Ecto neural progenitor cell (in vitro differentiated cells): ENCODE measurements around the gene RASGEF1C.
"Not testable (repeated sequence)": the region's sequence is repeated elsewhere in the genome, so short reads cannot be mapped to it uniquely, and the experiment has no call there.

Source experiments
- DNase-seq: peaks from one replicate; pipeline ENCODE4 v3.0.0-alpha.2; 2018; ENCODE audit warnings: low spot score

RASGEF1C gene

DNA sequence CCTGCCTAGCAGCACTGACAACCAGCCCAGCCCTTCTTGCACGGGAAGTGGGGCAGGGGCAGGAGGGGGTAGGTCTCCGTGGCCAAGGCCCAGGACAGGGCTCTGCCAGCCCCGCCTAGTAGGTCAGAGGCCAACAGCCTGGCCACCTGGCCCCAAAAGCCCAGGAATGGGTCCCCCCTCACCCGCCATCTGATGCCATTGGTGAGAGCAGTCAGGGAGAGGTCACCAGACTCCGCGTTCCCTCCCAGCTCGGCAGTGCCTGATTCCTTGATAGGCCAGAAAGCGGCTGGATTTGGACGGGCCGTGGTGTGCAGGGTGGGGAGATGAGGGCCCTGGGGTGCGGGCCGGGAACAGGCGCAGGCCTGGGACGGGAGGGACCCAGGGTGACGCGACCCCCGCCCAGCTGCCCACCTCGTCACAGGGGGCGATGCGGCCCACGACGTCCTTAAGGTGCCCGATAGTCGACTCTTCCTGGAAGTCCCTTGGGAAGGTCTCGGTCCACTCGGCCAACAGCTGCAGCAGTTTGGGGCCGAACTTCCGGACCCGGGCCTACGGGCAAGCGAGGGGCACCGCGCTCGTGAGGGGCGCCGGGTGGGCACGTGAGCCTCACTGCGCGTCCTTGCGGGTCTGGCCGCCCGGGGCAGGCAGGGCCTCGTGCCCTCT lies 72.9 kb downstream of the RASGEF1C start:
- peak; percentile 42 for DNase-seq

DNA sequence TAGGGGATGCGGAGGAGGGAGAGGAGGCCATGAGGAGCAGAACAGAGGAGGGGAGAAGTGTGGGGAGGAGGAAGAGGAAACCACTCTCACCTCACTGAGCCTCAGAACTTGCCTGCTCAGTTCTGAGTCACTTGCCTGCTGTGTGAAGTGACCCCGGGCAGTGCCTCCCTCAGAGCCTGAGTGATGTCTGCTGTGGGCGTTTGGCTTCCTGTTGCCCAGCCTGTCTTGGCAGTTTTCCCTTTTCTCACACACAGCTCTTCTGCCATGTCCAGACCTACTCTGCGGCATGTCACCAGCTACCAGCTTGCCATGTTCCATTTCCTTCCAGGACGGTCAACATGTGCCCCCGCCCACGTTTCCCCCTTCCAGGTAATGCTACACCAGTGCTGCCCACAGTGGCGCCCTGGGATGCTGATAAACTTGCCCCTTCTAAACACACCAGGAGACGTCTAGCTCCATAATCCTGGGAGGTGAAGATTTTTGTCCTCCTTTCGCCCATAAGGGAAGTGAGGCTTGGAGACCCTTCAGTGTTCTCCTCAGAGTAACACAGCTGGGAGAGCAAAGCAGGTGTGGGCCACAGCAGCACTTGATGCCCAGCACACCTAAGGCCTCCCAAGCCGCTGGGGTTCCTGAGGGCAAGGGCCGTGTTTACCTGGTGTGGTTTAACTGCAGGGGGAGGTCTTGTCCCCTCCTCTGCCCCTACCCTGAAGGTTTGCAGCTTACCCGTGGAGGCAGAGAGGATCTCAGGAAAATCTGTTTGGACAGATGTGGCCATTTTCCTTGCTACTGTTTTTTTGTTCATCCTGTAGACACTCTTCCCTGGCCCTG lies 73.7 kb downstream of the RASGEF1C start:
- no peak for DNase-seq

DNA sequence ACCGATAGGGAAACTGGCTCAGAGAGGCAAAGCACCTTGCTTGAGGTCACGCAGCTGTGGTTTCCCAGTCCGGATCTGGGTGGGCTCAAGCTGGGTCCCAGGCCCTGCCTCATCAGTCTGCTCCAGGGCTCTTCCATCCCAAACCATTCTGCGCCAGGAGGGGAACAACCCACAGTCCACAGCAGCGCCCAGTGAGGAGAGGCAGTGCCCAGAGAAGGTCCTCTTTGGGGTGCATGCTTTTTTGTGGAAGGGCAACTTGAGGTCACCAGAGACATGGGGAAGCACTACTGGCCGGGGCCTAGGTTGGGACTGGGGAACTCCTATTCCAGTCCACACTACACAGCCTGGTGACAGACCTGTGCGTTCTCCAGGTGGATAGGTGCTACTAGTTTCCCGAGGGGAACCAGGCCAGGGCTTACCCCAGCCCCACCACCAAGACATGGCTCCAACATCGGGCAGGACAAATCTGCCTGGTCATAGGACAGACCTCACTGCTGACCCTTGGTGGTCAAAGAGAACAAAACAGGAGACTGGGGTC lies 75.0 kb downstream of the RASGEF1C start:
- DNase-seq = no peak

DNA sequence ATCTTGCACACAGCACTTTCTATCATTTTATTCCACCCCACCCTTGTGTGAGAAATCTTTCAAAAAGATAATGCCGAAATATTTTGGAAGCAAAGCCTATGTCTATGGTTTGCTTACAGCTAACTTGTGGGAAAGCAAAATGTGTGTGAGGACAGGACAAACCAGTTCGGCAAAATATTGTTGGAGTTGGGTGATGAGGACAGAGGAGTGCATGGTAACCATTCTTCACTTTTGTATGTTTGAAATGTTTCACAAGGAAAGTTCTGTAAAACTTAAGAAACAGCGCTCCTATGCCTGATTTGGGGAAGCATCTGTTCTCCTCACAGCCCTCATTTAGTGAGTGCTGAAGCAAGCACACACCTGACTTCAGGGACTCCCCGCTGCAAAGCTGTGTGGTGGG lies 75.5 kb downstream of the RASGEF1C start:
- no peak for DNase-seq

DNA sequence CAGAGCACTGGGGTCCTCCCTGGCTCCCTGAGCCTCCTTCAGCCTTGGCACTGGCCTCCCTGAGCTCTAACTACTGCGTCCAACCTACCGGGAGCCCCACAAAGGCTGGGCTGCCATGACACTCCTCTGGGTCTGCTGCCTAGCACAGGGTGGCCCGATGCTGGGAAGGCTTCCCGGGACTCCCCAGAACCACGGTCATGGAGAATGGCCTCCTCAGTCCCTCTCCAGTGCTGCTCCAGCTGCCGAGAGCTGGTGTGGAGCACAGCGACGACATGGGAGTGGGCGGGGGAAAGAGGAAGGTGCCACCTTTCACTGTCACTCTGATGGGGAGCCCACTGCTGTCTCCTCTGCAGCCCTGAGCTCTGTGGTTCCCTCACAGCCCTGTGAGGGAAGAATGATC lies 76.0 kb downstream of the RASGEF1C start:
- no peak for DNase-seq

DNA sequence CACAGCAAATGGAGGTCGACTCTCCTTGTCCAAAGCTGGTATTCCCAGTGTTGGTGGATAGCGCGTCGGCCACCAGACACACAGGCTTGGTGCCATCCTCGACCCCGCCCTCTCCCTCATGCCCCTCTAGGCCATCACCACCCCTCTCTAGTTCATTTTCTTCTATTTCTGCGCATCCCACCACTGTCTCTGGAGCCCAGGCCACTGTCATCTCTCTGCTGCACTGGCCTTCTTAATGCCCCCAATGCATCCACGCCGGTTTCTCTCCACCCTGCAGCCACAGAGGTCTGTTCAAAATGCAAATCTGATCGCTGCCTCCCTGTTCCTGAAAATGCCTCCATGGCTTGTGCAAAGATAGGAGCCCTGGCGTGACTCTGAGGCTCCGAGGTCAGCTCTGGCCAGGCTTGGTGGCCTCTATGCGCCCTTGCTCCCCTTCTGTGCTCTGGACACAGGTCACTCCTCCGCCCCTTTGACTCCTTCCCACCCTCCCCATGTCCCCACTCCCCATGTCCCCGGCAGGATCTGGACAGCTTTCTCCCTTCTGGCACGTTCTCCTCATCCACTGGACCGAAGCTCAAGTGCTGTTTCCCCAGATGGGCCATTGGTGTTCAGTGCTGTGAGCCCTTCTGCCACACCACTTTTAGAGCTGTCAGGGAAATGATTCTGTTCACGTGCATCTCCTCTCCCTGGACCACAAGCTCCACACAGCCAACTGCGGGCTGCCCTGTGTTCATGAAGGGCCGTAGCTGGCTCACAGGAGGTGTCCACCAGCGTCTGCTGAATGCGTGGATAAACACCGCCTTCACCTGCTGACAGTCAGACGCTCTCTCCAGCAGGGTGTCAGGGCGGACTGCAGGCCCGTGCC lies 77.9 kb downstream of the RASGEF1C start:
- peak; percentile 42 for DNase-seq

DNA sequence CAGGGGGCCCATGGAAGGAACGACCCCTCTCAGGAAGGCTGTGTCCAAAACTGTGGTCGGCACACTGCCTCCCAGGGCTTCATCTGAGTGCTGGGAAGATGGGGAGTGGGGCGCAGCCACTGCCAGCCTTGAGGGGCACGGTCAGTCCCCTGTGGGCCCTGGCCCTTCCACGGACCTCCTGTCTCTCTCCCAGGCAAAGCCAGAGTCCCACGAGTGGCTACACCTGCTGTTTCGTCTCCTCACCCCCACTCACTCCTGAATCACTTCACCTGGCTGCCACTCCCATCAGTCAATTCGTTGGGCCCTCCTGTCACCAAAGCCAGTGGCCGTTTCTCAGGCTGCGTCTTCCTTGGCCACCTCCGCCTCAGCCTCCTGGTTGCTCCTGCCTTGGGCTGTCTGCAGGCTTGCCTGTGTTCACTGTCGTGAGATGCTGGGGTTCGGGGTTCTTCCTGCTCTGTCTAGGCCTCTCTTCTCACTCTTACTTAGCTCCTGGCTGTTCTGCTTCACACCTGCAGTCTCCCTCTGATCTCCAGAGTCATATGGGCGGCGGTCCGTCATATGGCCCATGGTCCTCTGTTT lies 78.6 kb downstream of the RASGEF1C start:
- no peak for DNase-seq

DNA sequence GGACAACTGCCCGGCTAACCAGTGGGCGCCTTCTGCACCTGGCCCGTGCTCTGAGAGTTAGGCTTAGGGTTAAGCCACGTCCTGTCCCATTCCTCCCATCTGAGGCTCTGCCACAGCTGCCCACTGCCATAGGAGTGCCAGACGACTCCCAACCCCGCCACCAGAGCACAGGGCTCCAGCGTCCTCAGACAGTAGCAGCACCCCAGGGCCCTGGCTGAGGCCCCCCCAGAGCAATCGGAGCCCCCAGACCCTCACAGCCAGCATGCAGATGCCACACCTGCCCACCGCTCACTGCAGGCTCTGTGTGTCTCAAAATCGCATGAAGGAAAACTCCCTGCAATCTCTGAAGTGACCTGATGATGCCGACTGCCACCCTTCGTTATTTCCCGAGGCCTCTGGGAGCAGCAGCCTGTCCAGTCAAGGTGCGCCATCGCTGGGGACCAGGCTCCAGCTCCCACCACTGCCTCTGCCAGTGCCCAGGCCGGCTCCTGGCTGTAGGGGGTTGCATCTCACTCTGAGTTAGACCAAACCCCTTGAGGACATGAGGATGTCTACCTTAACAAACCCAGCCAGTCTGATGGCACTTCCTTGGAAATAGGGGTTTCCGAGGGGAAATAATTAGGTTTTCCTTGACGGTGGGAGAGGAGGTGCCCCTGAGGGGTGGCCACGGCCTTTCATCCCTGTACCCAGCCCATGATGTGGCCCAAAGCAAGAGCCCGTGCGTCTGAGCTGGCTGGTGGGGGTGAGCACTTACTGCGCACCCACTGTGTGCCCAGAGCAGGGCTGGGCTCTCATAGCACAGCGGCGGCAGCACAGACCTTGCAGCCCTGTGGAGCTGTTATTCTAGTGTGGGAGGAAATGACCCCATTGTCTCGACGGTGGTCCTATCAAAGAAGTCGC lies 79.5 kb downstream of the RASGEF1C start:
- DNase-seq = peak; percentile 41

DNA sequence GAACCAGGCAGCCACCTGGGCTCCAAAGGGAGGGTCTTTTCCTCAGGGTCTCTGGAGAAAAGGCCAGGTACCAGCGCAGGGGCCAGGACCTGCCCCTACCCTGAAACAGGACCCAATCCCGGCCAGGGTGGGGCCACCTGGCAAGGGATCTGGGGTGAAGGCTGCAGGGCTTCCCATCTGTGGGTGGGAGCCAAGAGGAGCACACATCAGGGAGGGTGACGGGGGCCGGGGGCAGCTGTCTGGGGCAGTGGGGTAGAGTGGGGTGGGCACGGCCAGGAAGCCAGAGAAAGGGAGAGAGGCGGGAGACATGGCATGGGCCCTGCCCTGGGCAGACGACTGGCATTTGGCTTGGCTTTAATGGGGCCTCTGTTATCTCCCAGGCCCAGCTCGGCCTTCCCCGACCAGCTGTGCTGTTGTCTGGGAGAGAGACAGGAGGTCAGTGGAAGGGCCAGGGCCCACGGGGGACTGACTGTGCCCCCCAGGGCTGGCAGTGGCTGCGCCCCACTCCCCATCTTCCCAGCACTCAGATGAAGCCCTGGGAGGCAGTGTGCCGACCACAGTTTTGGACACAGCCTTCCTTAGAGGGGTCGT lies 80.2 kb downstream of the RASGEF1C start:
- DNase-seq = peak; percentile 42

DNA sequence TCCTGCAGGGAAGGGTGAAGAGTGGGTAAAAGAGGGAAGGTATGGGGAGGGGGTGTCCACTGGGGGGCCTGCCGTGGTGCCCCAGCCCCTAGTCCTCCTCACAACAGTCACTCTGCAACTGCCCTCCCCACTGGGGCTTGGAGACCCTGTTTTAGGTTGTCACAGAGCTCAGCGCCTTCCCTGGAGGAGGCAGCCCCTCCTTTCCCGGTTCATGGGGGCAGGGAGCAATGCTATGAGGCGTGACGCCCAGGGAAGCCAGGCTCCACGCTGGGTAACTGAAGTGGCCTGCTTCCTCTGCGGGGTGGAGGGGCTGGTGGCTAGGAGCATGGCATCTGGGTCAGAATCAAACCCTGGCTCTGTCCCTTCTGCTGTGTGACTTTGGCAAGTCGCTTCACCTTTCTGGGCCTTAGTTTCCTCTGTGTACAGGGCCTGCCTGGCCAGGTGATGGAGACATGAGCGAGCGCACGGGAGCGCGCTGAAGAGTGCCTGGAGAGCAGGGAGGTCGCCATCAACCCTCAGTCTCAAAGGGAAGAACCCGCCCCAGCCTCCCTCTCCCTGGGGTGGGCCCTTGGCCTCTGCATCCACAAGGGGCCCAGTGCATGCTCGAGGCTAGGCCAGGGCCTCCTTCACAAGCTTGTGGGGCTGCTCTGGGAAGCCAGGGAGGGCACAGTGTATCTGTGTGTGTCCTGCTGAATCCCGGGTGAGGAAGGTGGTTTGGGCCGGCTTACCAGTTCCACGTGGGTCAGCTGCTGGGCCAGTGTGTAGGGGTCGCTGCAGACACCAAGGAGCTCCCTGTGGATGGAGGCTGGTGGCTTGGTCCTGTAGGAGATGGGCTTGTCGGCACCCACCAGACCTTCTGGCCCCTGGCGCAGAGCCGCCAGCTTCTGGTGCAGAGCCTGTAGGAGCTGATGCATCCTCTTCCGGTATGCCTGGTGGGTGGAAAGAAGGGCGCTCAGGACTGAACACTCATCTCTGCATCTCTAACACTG lies 81.0 kb downstream of the RASGEF1C start:
- peak; percentile 47 for DNase-seq

DNA sequence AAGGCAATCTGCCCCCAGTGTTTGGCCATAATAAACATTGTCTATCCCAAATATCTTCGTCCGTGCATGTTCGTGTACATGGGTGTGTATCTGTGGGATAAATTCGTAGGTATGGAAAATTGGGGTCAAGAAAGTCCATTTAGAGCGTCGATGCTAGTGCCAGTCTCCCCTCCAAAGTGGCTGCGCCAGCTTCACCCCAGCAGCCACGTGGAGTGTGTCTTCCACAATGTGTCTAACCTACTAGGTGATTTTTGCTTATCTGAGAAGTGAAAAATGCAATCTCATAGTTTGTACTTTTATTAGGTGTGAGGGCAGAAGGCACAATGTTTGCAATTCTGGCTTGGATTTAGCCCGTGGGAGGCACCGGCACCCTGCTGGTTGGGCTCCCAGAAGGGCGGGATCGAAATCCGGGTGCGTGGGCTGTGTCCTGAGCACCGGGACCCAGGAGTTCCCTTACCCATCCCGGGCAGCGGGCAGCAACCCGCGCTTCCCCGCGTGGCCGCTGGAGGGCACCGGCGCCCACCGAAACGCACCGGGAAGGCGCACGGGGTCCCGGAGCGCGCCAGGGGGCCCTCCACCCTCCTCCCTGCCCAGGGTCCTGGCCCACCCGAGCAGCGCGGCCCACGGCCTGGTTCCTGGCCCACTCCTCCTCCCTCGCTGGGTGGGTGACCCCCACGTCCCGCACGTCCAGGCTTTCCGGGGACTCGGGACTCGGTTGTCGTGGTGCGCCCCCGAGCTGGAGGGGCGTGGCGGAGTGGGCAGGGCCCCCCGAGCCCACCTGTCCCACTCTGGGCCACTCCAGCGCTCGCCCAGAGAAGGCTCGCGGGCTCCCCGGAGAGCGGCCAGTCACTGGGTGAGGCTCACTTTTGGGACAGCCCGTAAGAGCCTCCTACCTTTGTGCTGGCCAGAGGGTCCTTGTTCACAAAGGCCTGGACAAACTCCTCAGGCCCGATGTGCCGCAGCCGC lies 82.0 kb downstream of the RASGEF1C start:
- DNase-seq = peak; percentile 67

DNA sequence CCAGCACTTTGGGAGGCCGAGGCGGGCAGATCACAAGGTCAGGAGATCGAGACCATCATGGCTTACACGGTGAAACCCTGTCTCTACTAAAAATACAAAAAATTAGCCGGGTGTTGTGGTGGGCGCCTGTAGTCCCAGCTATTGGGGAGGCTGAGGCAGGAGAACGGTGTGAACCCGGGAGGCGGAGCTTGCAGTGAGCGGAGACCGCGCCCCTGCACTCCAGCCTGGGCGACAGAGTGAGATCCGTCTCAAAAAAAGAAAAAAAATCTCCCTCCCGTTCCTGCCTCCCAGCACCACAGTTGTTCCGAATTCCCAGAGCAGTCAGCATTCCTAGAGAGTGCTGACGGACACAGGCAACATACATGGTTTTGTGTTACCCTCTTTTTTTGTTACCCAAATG lies 82.9 kb downstream of the RASGEF1C start:
- DNase-seq = not testable (repeated sequence)

DNA sequence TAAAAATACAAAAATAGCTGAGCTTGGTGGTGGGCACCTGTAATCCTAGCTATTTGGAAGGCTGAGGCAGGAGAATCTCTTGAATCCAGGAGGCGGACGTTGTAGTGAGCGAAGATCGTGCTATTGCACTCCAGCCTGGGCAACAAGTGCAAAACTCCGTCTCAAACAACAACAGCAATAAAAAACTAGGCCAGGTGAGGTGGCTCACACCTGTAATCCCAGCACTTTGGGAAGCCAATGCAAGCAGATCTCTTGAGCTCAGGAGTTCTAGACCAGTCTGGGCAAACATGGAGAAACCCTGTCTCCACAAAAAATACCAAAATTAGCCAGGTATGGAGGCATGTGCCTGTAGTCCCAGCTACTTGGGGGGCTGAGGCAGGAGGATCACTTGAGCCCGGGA lies 84.3 kb downstream of the RASGEF1C start:
- DNase-seq = not testable (repeated sequence)

DNA sequence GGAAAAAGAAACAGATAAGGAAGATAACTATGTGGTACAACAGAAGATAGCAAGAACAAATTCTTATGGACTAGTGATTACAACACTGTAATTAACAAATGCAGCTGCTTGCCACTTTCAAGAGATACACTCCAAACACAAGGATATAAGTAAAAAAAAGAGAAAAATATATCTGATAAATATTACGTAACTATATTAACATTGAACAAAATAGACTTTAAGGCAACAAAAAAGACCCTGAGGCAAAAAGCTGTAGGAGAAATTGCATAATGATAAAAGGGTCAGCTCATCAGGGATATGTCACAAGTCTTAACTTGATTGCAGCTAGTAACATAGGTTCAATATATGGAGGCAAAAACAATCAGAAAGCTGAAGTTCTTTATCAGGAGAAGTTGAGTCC lies 86.1 kb downstream of the RASGEF1C start:
- DNase-seq = no peak

DNA sequence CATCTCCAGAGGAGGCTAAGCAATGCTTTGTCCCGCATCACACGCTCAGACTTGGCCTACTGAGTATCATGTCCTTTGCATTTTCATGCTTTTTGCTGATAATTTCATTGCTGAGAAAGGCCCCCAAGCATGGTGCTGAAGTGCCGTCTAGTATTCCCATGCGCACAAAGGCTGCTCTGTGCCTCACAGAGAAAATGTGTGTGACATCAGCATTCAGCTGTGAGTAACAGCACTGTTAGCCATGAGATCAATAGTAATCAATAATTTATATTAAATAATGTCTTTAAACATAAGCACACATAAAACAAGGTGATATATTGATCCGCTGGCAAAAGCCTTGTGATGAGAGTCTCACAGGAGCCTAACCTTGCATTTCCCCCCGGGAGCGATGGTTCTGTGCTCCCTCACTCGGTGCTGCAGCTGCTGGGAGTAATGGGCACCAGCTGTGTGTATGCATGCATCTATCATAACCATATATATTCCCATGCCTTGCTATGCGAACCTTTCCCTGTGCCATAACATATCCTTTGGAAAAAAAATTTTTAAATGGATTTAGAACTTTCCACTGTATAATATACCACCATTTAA lies 87.1 kb downstream of the RASGEF1C start:
- DNase-seq = no peak

DNA sequence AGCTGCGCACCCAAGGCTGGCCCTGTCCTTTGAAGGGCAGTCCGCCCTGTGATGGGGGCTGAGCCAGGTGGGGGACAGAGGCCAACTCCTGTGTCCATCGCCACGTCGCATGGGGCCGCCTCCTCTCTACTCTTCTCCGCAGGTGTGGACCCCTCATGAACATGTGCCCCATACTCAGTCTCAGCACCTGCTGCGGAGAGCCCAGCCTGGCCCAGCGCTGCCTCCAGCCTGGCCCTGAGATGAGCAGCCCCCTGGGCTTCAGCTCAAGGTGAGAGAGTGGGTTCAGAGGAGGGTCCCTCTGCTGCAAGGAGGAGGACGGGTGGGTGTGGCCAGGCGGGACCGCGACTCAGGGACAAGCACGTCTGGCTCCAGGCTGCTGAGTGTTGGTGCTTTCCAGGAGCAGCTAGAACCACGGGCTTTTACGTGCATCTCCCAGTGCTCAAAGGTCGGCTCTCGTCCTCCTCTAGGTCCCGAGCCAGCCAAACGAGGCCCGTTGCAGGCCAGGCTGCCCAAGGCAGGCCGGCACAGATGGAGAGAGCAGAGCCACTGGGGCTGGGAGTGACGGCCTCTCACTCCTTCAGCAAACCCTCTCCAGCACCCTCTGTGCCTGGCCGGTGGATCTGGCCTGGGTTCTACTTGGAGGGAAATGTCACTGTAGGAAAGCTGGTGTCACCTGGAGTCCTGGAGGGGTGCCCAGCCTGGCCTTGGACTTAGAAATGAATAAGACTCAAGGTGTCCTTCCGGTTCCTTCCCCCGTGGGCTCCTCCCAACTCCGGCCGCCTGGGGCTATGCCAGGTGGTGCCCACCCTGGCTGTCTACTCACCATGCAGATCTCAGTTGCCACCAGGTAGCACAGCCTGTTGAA lies 88.5 kb downstream of the RASGEF1C start:
- DNase-seq = peak; percentile 39

DNA sequence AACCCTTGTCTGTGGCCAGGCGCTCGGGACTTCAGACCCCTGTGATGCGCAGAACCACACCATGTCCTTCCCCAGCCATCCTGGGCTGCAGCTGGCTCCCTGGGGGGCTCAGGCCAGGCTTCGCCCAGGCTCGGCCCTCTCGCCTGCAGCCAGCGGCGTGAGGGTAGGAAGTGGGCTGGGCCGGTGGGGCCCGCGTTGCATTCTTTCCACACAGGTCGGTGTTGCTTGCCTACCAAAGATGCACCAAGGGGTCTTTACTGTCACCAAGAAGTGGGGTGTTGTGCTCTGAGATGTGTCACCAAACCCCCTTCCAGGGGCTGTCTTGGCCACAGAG lies 89.1 kb downstream of the RASGEF1C start:
- no peak for DNase-seq
